Activated CD4-positive, alpha-beta memory T cell treated with anti-CD3 and anti-CD28 coated beads for 36 hours (primary cell): Measurements from ENCODE around the gene LPP. TPM values are rescaled to one million over a fixed set of nuclear protein-coding genes. Genes with fewer than 3 reads are reported as not detected.

ENCODE experiments used
- CTCF ChIA-PET: fragments of 350-600 bp; sonication (Branson Sonifier 250); formaldehyde crosslinking; loops from one replicate; lab custom pipeline; 2021; ENCODE audit warnings: antibody characterized with exemption, inconsistent platforms; lab: Charles Lee
- POLR2A ChIA-PET: fragments of 350-600 bp; sonication (Branson Sonifier 250); formaldehyde crosslinking; loops from one replicate; lab custom pipeline; 2021; ENCODE audit warnings: antibody characterized with exemption; lab: Charles Lee
- DNase-seq: peaks from one replicate; pipeline ENCODE4 v3.0.0-alpha.2; 2020
- H3K27ac Mint-ChIP-seq: one replicate; pipeline ENCODE4 v1.8.0; 2021; ENCODE audit warnings: mixed read lengths
- H3K27me3 Mint-ChIP-seq: one replicate; pipeline ENCODE4 v1.8.0; 2021; ENCODE audit warnings: mixed read lengths
- H3K36me3 Mint-ChIP-seq: one replicate; pipeline ENCODE4 v1.8.0; 2021; ENCODE audit warnings: mixed read lengths
- H3K4me1 Mint-ChIP-seq: one replicate; pipeline ENCODE4 v1.8.0; 2021; ENCODE audit warnings: low read depth, mixed read lengths
- H3K4me3 Mint-ChIP-seq: one replicate; pipeline ENCODE4 v1.8.0; 2021; ENCODE audit warnings: mild to moderate bottlenecking, mixed read lengths
- H3K9me3 Mint-ChIP-seq: one replicate; pipeline ENCODE4 v1.8.0; 2021; ENCODE audit warnings: mixed read lengths
- intact Hi-C: fragments of 100-400 bp; cut with micrococcal nuclease; formaldehyde crosslinking; loops from one replicate; pipeline ENCODE4 v1.15.1; 2023
- total RNA-seq, 2 experiments: library from RNA; stranded (reverse); gene quantifications; one replicate each; pipeline ENCODE4 v1.2.3, GENCODE V29; 2021

LPP gene
- total RNA-seq, 2 experiments from 2014 or later: 41.0 to 43.6 TPM

GRCh38 chr3:188518835-188519452 lies 365.0 kb downstream of the LPP start:
- H3K27me3 Mint-ChIP-seq: no peaks in the 10 kb centered on the region
- DNase-seq: no peak
- no peak overlapping the region for H3K27ac Mint-ChIP-seq
- CTCF ChIA-PET: no interaction called here
- intact Hi-C loops: loop anchor here (10.0 kb wide), 1 partner anchor 124 kb away; no protein-coding TSS in a partner anchor
- POLR2A ChIA-PET: no interaction called here
- peaks cover 13% of the 10 kb centered on the region for H3K4me1 Mint-ChIP-seq
- peaks cover 4% of the 10 kb centered on the region for H3K36me3 Mint-ChIP-seq
- H3K4me3 Mint-ChIP-seq: no peak overlapping the region
- no peaks in the 10 kb centered on the region for H3K9me3 Mint-ChIP-seq

DNA sequence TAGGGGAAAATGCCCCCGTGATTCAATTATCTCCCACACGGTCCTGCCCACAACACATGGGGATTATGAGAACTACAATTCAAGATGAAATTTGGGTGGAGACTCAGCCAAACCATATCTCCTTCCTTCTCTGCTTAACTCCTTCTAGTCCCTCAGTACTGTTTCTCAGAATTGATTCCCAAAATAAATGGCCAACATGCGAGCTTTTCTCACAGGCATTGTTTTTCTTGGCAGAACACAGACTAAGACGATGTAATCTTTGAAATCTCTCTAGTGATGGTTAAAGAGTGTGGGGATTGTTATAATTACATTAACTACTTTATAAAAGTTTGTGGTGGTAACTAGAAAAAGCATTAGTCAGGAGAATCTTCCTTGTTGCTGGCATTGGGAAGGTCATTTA lies 366.5 kb downstream of the LPP start:
- intact Hi-C loops: no loop called here
- H3K27me3 Mint-ChIP-seq: no peaks in the 10 kb centered on the region
- ChIA-PET CTCF (no interaction called here), POLR2A (no interaction called here)
- H3K27ac Mint-ChIP-seq: no peak overlapping the region
- H3K9me3 Mint-ChIP-seq: no peaks in the 10 kb centered on the region
- H3K36me3 Mint-ChIP-seq: peaks cover 14% of the 10 kb centered on the region
- no peak for DNase-seq
- peaks cover 13% of the 10 kb centered on the region for H3K4me1 Mint-ChIP-seq
- H3K4me3 Mint-ChIP-seq: no peak overlapping the region

- CTCF ChIA-PET: no interaction called here
- intact Hi-C loops: no loop called here
These were observed 368.2 kb downstream of the LPP start for GRCh38 chr3:188522115-188522514.

DNA sequence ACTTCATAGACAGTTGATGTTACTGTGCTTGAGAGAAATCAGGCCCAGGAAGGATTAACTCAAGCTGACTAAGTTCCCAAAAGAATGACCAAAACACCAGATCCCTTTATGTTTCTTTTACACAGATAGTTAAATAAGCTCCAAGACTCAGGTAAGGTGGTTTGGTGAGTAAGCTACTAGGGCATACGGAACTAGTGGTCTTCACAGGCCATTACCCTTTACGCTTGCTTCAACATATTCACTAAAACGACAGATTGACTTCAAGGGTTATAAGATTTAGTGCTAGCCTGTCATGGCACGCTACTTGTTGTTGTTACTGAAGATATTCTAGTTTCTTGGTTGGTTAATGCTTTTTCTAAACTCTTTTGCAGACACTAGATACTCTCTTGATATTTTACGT lies 369.3 kb downstream of the LPP start:
- POLR2A ChIA-PET: no interaction called here

More at GRCh38 chr3:188522115-188522514, 368.2 kb downstream of the LPP start:
- DNase-seq: no peak
- no peak overlapping the region for H3K27ac Mint-ChIP-seq
- no peaks in the 10 kb centered on the region for H3K9me3 Mint-ChIP-seq
- H3K36me3 Mint-ChIP-seq: peaks cover 16% of the 10 kb centered on the region
- POLR2A ChIA-PET: no interaction called here
- H3K4me1 Mint-ChIP-seq: no peaks in the 10 kb centered on the region
- H3K27me3 Mint-ChIP-seq: no peaks in the 10 kb centered on the region
- H3K4me3 Mint-ChIP-seq: no peak overlapping the region

GRCh38 chr3:188524052-188524451 lies 370.1 kb downstream of the LPP start:
- Mint-ChIP-seq H3K9me3 (no peaks in the 10 kb centered on the region), H3K27me3 (no peaks in the 10 kb centered on the region), H3K36me3 (peaks cover 18% of the 10 kb centered on the region), H3K27ac (no peak overlapping the region), H3K4me3 (no peak overlapping the region), H3K4me1 (no peaks in the 10 kb centered on the region)
- ChIA-PET CTCF (no interaction called here), POLR2A (no interaction called here)
- no peak for DNase-seq
- intact Hi-C loops: no loop called here

More for the DNA sequence above, 369.3 kb downstream of the LPP start:
- Mint-ChIP-seq H3K9me3 (no peaks in the 10 kb centered on the region), H3K4me3 (no peak overlapping the region), H3K4me1 (no peaks in the 10 kb centered on the region), H3K27me3 (no peaks in the 10 kb centered on the region), H3K27ac (no peak overlapping the region), H3K36me3 (peaks cover 18% of the 10 kb centered on the region)
- intact Hi-C loops: no loop called here
- no peak for DNase-seq
- CTCF ChIA-PET: no interaction called here

DNA sequence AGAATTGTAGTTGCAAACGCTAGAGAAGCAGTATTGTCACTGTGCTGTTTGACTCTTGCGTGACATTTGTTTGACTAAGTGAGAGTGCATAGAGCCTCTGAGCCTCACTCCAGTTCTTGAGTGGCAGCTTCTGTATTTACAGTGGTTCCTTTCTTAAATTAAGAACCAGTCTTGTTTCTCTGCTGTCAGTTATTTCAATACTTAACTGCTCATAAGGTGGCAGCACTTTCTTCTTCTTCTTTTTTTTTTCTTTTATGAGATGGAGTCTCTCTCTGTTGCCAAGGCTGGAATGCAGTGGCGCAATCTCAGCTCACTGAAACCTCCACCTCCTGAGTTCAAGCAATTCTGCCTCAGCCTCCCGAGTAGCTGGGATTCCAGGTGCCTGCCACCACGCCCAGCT lies 372.1 kb downstream of the LPP start:
- intact Hi-C loops: no loop called here
- POLR2A ChIA-PET: no interaction called here
- CTCF ChIA-PET: interaction anchor here (0.6 kb wide), 1 partner anchor 314 kb away, joined by 3 read pairs; no protein-coding TSS in a partner anchor
- no peak overlapping the region for H3K4me3 Mint-ChIP-seq
- H3K27me3 Mint-ChIP-seq: no peaks in the 10 kb centered on the region
- no peaks in the 10 kb centered on the region for H3K4me1 Mint-ChIP-seq
- no peak overlapping the region for H3K27ac Mint-ChIP-seq
- DNase-seq: no peak
- no peaks in the 10 kb centered on the region for H3K9me3 Mint-ChIP-seq
- peaks cover 18% of the 10 kb centered on the region for H3K36me3 Mint-ChIP-seq

- no peak overlapping the region for H3K27ac Mint-ChIP-seq
- no peak for DNase-seq
- H3K27me3 Mint-ChIP-seq: no peaks in the 10 kb centered on the region
- H3K4me3 Mint-ChIP-seq: no peak overlapping the region
- peaks cover 18% of the 10 kb centered on the region for H3K36me3 Mint-ChIP-seq
- CTCF ChIA-PET: no interaction called here
- intact Hi-C loops: no loop called here
- H3K9me3 Mint-ChIP-seq: no peaks in the 10 kb centered on the region
- POLR2A ChIA-PET: no interaction called here
- H3K4me1 Mint-ChIP-seq: no peaks in the 10 kb centered on the region
These were observed 373.4 kb downstream of the LPP start for GRCh38 chr3:188527389-188527788.

- H3K27me3 Mint-ChIP-seq: no peaks in the 10 kb centered on the region
- no peak for DNase-seq
- H3K4me3 Mint-ChIP-seq: no peak overlapping the region
- ChIA-PET POLR2A (no interaction called here), CTCF (no interaction called here)
- intact Hi-C loops: no loop called here
- H3K4me1 Mint-ChIP-seq: no peaks in the 10 kb centered on the region
- H3K36me3 Mint-ChIP-seq: peaks cover 18% of the 10 kb centered on the region
- H3K27ac Mint-ChIP-seq: no peak overlapping the region
- H3K9me3 Mint-ChIP-seq: no peaks in the 10 kb centered on the region
These were observed 374.4 kb downstream of the LPP start for GRCh38 chr3:188528396-188528795.

DNA sequence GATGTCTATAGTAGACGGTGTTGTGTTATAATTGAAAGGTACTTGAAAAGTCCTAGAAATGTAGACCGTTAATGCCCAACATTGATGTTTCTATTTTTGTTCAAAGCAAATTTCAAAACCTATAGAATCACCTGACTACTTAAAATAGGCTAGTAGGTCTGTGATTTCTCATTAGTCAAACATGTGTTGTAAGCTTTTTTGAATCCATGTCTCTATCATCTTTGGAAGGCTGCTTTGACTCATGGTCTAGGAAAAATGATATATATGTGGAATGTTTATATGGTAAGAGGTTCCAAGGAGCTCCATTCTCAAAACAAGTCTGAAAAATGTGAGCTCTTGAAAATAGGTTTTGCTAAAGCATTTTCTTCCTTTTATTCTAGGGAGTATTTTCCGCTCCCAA lies 375.3 kb downstream of the LPP start:
- POLR2A ChIA-PET: no interaction called here
- no peaks in the 10 kb centered on the region for H3K9me3 Mint-ChIP-seq
- no peaks in the 10 kb centered on the region for H3K4me1 Mint-ChIP-seq
- H3K27me3 Mint-ChIP-seq: no peaks in the 10 kb centered on the region
- peaks cover 15% of the 10 kb centered on the region for H3K36me3 Mint-ChIP-seq
- H3K4me3 Mint-ChIP-seq: no peak overlapping the region
- DNase-seq: no peak
- H3K27ac Mint-ChIP-seq: no peak overlapping the region
- intact Hi-C loops: no loop called here
- CTCF ChIA-PET: interaction anchor here (0.6 kb wide), 1 partner anchor 807 kb away, joined by 4 read pairs; no protein-coding TSS in a partner anchor

GRCh38 chr3:188530226-188530625 lies 376.3 kb downstream of the LPP start:
- CTCF ChIA-PET: interaction anchor here (1.4 kb wide), 1 partner anchor 790 kb away, joined by 3 read pairs; no protein-coding TSS in a partner anchor
- Mint-ChIP-seq H3K4me3 (no peak overlapping the region), H3K27ac (no peak overlapping the region), H3K4me1 (no peaks in the 10 kb centered on the region), H3K36me3 (peaks cover 9% of the 10 kb centered on the region), H3K27me3 (no peaks in the 10 kb centered on the region), H3K9me3 (no peaks in the 10 kb centered on the region)
- no peak for DNase-seq
- POLR2A ChIA-PET: interaction anchor here (0.5 kb wide), 1 partner anchor 357 kb away, joined by 3 read pairs; no protein-coding TSS in a partner anchor
- intact Hi-C loops: no loop called here

- DNase-seq: no peak
- Mint-ChIP-seq H3K36me3 (peaks cover 6% of the 10 kb centered on the region), H3K9me3 (no peaks in the 10 kb centered on the region), H3K27me3 (no peaks in the 10 kb centered on the region), H3K4me1 (no peaks in the 10 kb centered on the region), H3K4me3 (no peak overlapping the region), H3K27ac (no peak overlapping the region)
- intact Hi-C loops: no loop called here
- ChIA-PET CTCF (no interaction called here), POLR2A (no interaction called here)
These were observed 377.3 kb downstream of the LPP start for GRCh38 chr3:188531210-188531609.

GRCh38 chr3:188533172-188533571 lies 379.2 kb downstream of the LPP start:
- Mint-ChIP-seq H3K4me3 (no peak overlapping the region), H3K36me3 (peaks cover 3% of the 10 kb centered on the region), H3K27me3 (no peaks in the 10 kb centered on the region), H3K9me3 (no peaks in the 10 kb centered on the region), H3K27ac (no peak overlapping the region), H3K4me1 (no peaks in the 10 kb centered on the region)
- no peak for DNase-seq
- intact Hi-C loops: no loop called here
- CTCF ChIA-PET: interaction anchor here (0.6 kb wide), 1 partner anchor 93 kb away, joined by 5 read pairs; no protein-coding TSS in a partner anchor
- POLR2A ChIA-PET: no interaction called here
